Type B pancreatic cell (in vitro differentiated cells): ENCODE measurements around the gene CLEC11A. TPM values are rescaled to one million over a fixed set of nuclear protein-coding genes. Genes with fewer than 3 reads are reported as not detected.

ENCODE experiments used
- DNase-seq: peaks from one replicate; pipeline ENCODE4 v3.0.0; 2021; ENCODE audit warnings: mixed read lengths; ENCODE audit not compliant: unreplicated experiment; ENCODE audit errors: extremely low spot score
- H3K27ac Mint-ChIP-seq: 2 replicates; pipeline ENCODE4 v1.8.0; 2021; ENCODE audit warnings: mild to moderate bottlenecking, mixed read lengths
- H3K27me3 Mint-ChIP-seq: 2 replicates; pipeline ENCODE4 v1.8.0; 2021; ENCODE audit warnings: mixed read lengths
- H3K36me3 Mint-ChIP-seq: 2 replicates; pipeline ENCODE4 v1.8.0; 2021; ENCODE audit warnings: mixed read lengths
- H3K4me1 Mint-ChIP-seq: one replicate; pipeline ENCODE4 v1.8.0; 2021; ENCODE audit warnings: mixed read lengths; ENCODE audit not compliant: unreplicated experiment
- H3K4me3 Mint-ChIP-seq: 2 replicates; pipeline ENCODE4 v1.8.0; 2021; ENCODE audit warnings: mild to moderate bottlenecking, mixed read lengths
- H3K9me3 Mint-ChIP-seq: 2 replicates; pipeline ENCODE4 v1.8.0; 2021; ENCODE audit warnings: mixed read lengths
- CTCF ChIP-seq: fragments of 200-600 bp; sonication (generic); conservative IDR thresholded peaks from 2 replicates; pipeline ENCODE4 v1.5.0; 2021; ENCODE audit warnings: antibody characterized with exemption, mild to moderate bottlenecking
- total RNA-seq: library from RNA; stranded (reverse); gene quantifications from 2 replicates; pipeline ENCODE4 v1.2.1, GENCODE V29; 2021; ENCODE audit warnings: low replicate concordance

CLEC11A gene
- total RNA-seq, 1 donor from 2014 or later = 5.9 TPM

- Mint-ChIP-seq H3K27ac (no peak overlapping the region), H3K9me3 (no peaks in the 10 kb centered on the region), H3K4me1 (peaks cover 7% of the 10 kb centered on the region), H3K36me3 (no peaks in the 10 kb centered on the region), H3K27me3 (peaks cover 26% of the 10 kb centered on the region), H3K4me3 (no peak overlapping the region)
- no peak for DNase-seq
- no peak for TF ChIP-seq CTCF
Measured at GRCh38 chr19:50729894-50730293, 6.7 kb downstream of the CLEC11A start.

- Mint-ChIP-seq H3K4me3 (no peak overlapping the region), H3K9me3 (no peaks in the 10 kb centered on the region), H3K27ac (no peak overlapping the region), H3K36me3 (no peaks in the 10 kb centered on the region), H3K4me1 (no peaks in the 10 kb centered on the region), H3K27me3 (peaks cover 66% of the 10 kb centered on the region)
- DNase-seq = no peak
- TF ChIP-seq CTCF = no peak
Measured at GRCh38 chr19:50735869-50736268, 12.7 kb downstream of the CLEC11A start.

- no peaks in the 10 kb centered on the region for H3K36me3 Mint-ChIP-seq
- no peak for DNase-seq
- no peak overlapping the region for H3K27ac Mint-ChIP-seq
- H3K27me3 Mint-ChIP-seq = peaks cover 66% of the 10 kb centered on the region
- H3K9me3 Mint-ChIP-seq = no peaks in the 10 kb centered on the region
- no peak overlapping the region for H3K4me3 Mint-ChIP-seq
- no peaks in the 10 kb centered on the region for H3K4me1 Mint-ChIP-seq
- no peak for TF ChIP-seq CTCF
Measured at GRCh38 chr19:50736338-50736737, 13.2 kb downstream of the CLEC11A start.

- peaks cover 58% of the 10 kb centered on the region for H3K27me3 Mint-ChIP-seq
- no peaks in the 10 kb centered on the region for H3K9me3 Mint-ChIP-seq
- H3K27ac Mint-ChIP-seq = no peak overlapping the region
- no peak for TF ChIP-seq CTCF
- H3K4me1 Mint-ChIP-seq = no peaks in the 10 kb centered on the region
- H3K36me3 Mint-ChIP-seq = no peaks in the 10 kb centered on the region
- DNase-seq = no peak
- no peak overlapping the region for H3K4me3 Mint-ChIP-seq
Measured at GRCh38 chr19:50739132-50739913, 16.2 kb downstream of the CLEC11A start.

GRCh38 chr19:50739914-50740426, 16.8 kb downstream of the CLEC11A start:
- Mint-ChIP-seq H3K27me3 (peaks cover 61% of the 10 kb centered on the region), H3K27ac (no peak overlapping the region), H3K4me1 (no peaks in the 10 kb centered on the region), H3K9me3 (no peaks in the 10 kb centered on the region), H3K4me3 (no peak overlapping the region), H3K36me3 (no peaks in the 10 kb centered on the region)
- no peak for TF ChIP-seq CTCF
- DNase-seq = no peak
